Measurements from ENCODE around the gene SNX25.

DNA sequence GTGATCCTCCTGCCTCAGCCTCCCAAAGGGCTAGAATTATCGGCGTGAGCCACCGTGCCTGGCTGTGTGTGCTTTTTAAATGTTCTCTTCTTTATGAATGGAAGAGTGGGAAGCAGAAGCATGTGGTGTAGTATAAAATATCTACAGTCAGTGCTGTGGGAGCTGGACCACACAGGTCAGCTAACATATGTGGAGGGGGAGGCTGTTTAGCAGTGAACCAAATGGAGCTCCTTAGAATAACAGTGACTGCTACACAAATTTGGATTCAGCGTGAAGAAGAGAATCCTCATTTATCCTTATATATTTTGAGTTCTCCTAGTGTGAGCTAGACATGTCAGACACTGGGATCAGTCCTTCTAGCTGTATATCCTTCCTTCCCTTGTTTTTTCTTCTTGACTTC lies 3.2 kb downstream of the SNX25 start:
- TF ChIP-seq, protein P1, sequence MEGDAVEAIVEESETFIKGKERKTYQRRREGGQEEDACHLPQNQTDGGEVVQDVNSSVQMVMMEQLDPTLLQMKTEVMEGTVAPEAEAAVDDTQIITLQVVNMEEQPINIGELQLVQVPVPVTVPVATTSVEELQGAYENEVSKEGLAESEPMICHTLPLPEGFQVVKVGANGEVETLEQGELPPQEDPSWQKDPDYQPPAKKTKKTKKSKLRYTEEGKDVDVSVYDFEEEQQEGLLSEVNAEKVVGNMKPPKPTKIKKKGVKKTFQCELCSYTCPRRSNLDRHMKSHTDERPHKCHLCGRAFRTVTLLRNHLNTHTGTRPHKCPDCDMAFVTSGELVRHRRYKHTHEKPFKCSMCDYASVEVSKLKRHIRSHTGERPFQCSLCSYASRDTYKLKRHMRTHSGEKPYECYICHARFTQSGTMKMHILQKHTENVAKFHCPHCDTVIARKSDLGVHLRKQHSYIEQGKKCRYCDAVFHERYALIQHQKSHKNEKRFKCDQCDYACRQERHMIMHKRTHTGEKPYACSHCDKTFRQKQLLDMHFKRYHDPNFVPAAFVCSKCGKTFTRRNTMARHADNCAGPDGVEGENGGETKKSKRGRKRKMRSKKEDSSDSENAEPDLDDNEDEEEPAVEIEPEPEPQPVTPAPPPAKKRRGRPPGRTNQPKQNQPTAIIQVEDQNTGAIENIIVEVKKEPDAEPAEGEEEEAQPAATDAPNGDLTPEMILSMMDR (IDR thresholded peaks at IDR 0.05) = no peak
- no peak for TF ChIP-seq POLR2AphosphoS5 (IDR thresholded peaks at IDR 0.05)
- no peak for TF ChIP-seq POLR2A (IDR thresholded peaks at IDR 0.05)
- no peak for TF ChIP-seq EP300 (IDR thresholded peaks at IDR 0.05)
